Keratinocyte (primary cell): ENCODE measurements around the gene CIB1.

Experiments used
- CTCF ChIP-seq, 3 experiments: IDR thresholded peaks in 1 of 3; conservative IDR thresholded peaks in 1 of 3; optimal IDR thresholded peaks in 1 of 3; 2 replicates in 2 of 3; 3 replicates in 1 of 3; pipeline versions ENCODE3 to v1.5.1; 2011; ENCODE audit warnings: low read length in 3 of 3, mild to moderate bottlenecking in 3 of 3, moderate library complexity in 2 of 3, control low read depth in 1 of 3, inconsistent platforms in 1 of 3; ENCODE audit not compliant: insufficient read depth in 2 of 3; ENCODE audit errors: extremely low read depth in 1 of 3
- EZH2 ChIP-seq: IDR thresholded peaks from one replicate; pipeline ENCODE4 v1.6.1; 2012; ENCODE audit warnings: inconsistent platforms, mild to moderate bottlenecking, low read length, moderate library complexity

DNA sequence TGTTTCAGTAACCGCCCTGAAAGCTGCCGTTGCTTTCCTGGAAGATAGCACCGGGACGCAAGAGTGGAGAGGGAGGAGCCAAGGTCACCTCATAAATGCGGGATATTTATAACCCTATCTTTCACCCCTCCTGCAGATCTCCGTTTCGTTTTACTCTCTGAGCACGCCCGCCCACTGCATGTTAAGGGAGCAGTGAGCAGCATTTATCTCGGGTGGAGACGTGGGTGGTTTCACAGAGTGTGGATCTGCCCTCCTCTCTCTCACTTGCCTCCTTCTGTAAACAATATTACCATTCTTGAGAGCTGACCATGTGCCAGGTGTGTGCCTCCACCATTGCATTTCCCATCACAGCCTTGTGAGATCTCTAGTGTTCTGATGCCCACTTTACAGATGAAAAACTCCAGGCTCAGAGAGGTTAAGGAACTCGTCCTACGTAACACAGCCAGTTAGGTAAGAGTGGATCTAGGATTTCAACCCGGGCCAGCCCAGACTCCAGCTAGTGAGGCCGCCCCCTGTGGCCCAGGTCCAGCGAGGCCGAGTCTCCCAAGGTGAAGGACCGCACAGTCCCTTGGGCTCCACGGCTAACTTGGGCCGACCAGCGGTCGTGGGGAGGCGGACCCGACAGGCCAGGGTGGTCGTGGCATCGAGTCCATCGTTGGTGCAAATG lies 49.5 kb downstream of the CIB1 start:
- TF ChIP-seq CTCF (optimal IDR thresholded peaks at IDR 0.05 in 1 of 3, IDR thresholded peaks at IDR 0.05 in 1 of 3, conservative IDR thresholded peaks at IDR 0.05 in 1 of 3; ENCODE audit: extremely low read depth in 1 of 3, insufficient read depth in 2 of 3, low read length in 3 of 3) (peak in 1 of 3 experiments; percentile 16), EZH2 (no peak)
